Suprapubic skin (tissue), 4 donors: Measurements from ENCODE around the gene ITPKB. TPM values are rescaled to one million over a fixed set of nuclear protein-coding genes. Genes with fewer than 3 reads are reported as not detected.

Experiments
- DNase-seq, 2 donors: peaks; one replicate each; pipeline ENCODE4 v3.0.0-alpha.2; 2019; ENCODE audit warnings: low spot score in 2 of 2
- H3K27ac ChIP-seq: fragments of 200-600 bp; sonication (generic); one replicate; pipeline ENCODE4 v1.5.1; 2019
- H3K27me3 ChIP-seq: fragments of 200-600 bp; sonication (generic); one replicate; pipeline ENCODE4 v1.5.1; 2019
- H3K36me3 ChIP-seq: fragments of 200-600 bp; sonication (generic); one replicate; pipeline ENCODE4 v1.5.1; 2019
- H3K4me1 ChIP-seq: fragments of 200-600 bp; sonication (generic); one replicate; pipeline ENCODE4 v1.5.1; 2019
- H3K4me3 ChIP-seq: fragments of 200-600 bp; sonication (generic); one replicate; pipeline ENCODE4 v1.5.1; 2019; ENCODE audit warnings: mild to moderate bottlenecking
- H3K9me3 ChIP-seq: fragments of 200-600 bp; sonication (generic); one replicate; pipeline ENCODE4 v1.5.1; 2019
- EP300 ChIP-seq: sonication (generic); formaldehyde crosslinking; IDR thresholded peaks from one replicate; pipeline ENCODE4 v1.6.1; 2017; ENCODE audit warnings: antibody characterized with exemption
- POLR2A ChIP-seq, 2 donors: fragments of 450-650 bp; IDR thresholded peaks; one replicate each; pipeline ENCODE4 v1.6.1; 2017; ENCODE audit warnings: antibody characterized with exemption in 2 of 2, mild to moderate bottlenecking in 2 of 2, moderate library complexity in 2 of 2
- POLR2AphosphoS5 ChIP-seq, 3 donors: sonication (generic); formaldehyde crosslinking; IDR thresholded peaks; one replicate each; pipeline ENCODE4 v1.6.1; 2017; ENCODE audit warnings: antibody characterized with exemption in 3 of 3
- WGBS: methylation state at CpG from one replicate; pipeline ENCODE4 v1.1.5; 2018; 5-methylcytosine and 5-hydroxymethylcytosine counted together
- total RNA-seq, 4 donors: library from RNA; depleted of rRNA; stranded (reverse); fragments of >200 nt; gene quantifications; one replicate each; pipeline ENCODE4 v1.1.0, GENCODE V29; 2016
- TF ChIP-seq, protein P1 (sequence below), 2 donors: fragments of 200-600 bp in 1 of 2; fragments of 450-650 bp in 1 of 2; sonication (generic) in 1 of 2; IDR thresholded peaks; one replicate each; pipeline ENCODE4 v1.5.1; 2016 to 2019; ENCODE audit warnings: antibody characterized with exemption in 2 of 2, mild to moderate bottlenecking in 1 of 2, moderate library complexity in 1 of 2

ITPKB gene
- total RNA-seq, 4 donors from 2014 or later = 31.0 to 39.0 (median 35.3) TPM

- H3K4me1 ChIP-seq = peaks cover 18% of the 10 kb centered on the region
- H3K9me3 ChIP-seq = no peaks in the 10 kb centered on the region
- no peak overlapping the region for H3K27ac ChIP-seq
- H3K27me3 ChIP-seq = no peaks in the 10 kb centered on the region
- H3K36me3 ChIP-seq = no peaks in the 10 kb centered on the region
- no peak for DNase-seq
- TF ChIP-seq EP300 = no peak
- TF ChIP-seq POLR2AphosphoS5 (IDR thresholded peaks at IDR 0.05) = no peak
- TF ChIP-seq, protein P1, sequence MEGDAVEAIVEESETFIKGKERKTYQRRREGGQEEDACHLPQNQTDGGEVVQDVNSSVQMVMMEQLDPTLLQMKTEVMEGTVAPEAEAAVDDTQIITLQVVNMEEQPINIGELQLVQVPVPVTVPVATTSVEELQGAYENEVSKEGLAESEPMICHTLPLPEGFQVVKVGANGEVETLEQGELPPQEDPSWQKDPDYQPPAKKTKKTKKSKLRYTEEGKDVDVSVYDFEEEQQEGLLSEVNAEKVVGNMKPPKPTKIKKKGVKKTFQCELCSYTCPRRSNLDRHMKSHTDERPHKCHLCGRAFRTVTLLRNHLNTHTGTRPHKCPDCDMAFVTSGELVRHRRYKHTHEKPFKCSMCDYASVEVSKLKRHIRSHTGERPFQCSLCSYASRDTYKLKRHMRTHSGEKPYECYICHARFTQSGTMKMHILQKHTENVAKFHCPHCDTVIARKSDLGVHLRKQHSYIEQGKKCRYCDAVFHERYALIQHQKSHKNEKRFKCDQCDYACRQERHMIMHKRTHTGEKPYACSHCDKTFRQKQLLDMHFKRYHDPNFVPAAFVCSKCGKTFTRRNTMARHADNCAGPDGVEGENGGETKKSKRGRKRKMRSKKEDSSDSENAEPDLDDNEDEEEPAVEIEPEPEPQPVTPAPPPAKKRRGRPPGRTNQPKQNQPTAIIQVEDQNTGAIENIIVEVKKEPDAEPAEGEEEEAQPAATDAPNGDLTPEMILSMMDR (IDR thresholded peaks at IDR 0.05) = no peak
- no peak for TF ChIP-seq POLR2A (IDR thresholded peaks at IDR 0.05)
- no peak overlapping the region for H3K4me3 ChIP-seq
- 90% methylated on average over 2 of the region's 2 CpGs for whole genome bisulfite sequencing
Measured at GRCh38 chr1:226598455-226598849, 140.6 kb downstream of the ITPKB start.

GRCh38 chr1:226597616-226598454 is 141.2 kb downstream of the ITPKB start:
- Histone ChIP-seq H3K9me3 (no peaks in the 10 kb centered on the region), H3K4me3 (no peak overlapping the region), H3K27ac (no peak overlapping the region), H3K27me3 (no peaks in the 10 kb centered on the region), H3K36me3 (no peaks in the 10 kb centered on the region), H3K4me1 (peaks cover 12% of the 10 kb centered on the region)
- DNase-seq = no peak
- TF ChIP-seq POLR2A (IDR thresholded peaks at IDR 0.05) (no peak), POLR2AphosphoS5 (IDR thresholded peaks at IDR 0.05) (no peak), EP300 (no peak)
- TF ChIP-seq, protein P1 (IDR thresholded peaks at IDR 0.05) = no peak
- WGBS = 94% methylated on average over 3 of the region's 5 CpGs

GRCh38 chr1:226596531-226597165 is 142.4 kb downstream of the ITPKB start:
- H3K4me3 ChIP-seq = no peak overlapping the region
- 92% methylated on average over 7 of the region's 16 CpGs for WGBS
- no peaks in the 10 kb centered on the region for H3K36me3 ChIP-seq
- no peak overlapping the region for H3K27ac ChIP-seq
- no peaks in the 10 kb centered on the region for H3K27me3 ChIP-seq
- no peaks in the 10 kb centered on the region for H3K9me3 ChIP-seq
- no peaks in the 10 kb centered on the region for H3K4me1 ChIP-seq
- TF ChIP-seq, protein P1 (IDR thresholded peaks at IDR 0.05) = no peak
- TF ChIP-seq POLR2AphosphoS5 (IDR thresholded peaks at IDR 0.05) (no peak), EP300 (no peak), POLR2A (IDR thresholded peaks at IDR 0.05) (no peak)
- DNase-seq = no peak

GRCh38 chr1:226593541-226593940 is 145.5 kb downstream of the ITPKB start:
- H3K4me3 ChIP-seq = no peak overlapping the region
- no peaks in the 10 kb centered on the region for H3K36me3 ChIP-seq
- DNase-seq = no peak
- TF ChIP-seq POLR2A (IDR thresholded peaks at IDR 0.05) = no peak
- no peak for TF ChIP-seq POLR2AphosphoS5 (IDR thresholded peaks at IDR 0.05)
- TF ChIP-seq EP300 = no peak
- TF ChIP-seq, protein P1 (IDR thresholded peaks at IDR 0.05) = no peak
- H3K27me3 ChIP-seq = no peaks in the 10 kb centered on the region
- no peaks in the 10 kb centered on the region for H3K9me3 ChIP-seq
- WGBS = 95% methylated on average over 5 of the region's 8 CpGs
- H3K27ac ChIP-seq = no peak overlapping the region
- H3K4me1 ChIP-seq = peaks cover 2% of the 10 kb centered on the region

- Histone ChIP-seq H3K4me1 (peaks cover 2% of the 10 kb centered on the region), H3K9me3 (no peaks in the 10 kb centered on the region), H3K27me3 (no peaks in the 10 kb centered on the region), H3K4me3 (no peak overlapping the region), H3K36me3 (no peaks in the 10 kb centered on the region), H3K27ac (no peak overlapping the region)
- no peak for DNase-seq
- WGBS = 95% methylated on average over 7 of the region's 7 CpGs
- no peak for TF ChIP-seq POLR2AphosphoS5 (IDR thresholded peaks at IDR 0.05)
- no peak for TF ChIP-seq POLR2A (IDR thresholded peaks at IDR 0.05)
- no peak for TF ChIP-seq EP300
- TF ChIP-seq, protein P1 (IDR thresholded peaks at IDR 0.05) = no peak
Measured at GRCh38 chr1:226590614-226591013, 148.5 kb downstream of the ITPKB start.
